Fibroblast of mammary gland (primary cell): ENCODE data around the gene ARL6IP6.

Experiments
- DNase-seq: peaks from one replicate; pipeline ENCODE4 v3.0.0-alpha.2; 2010; ENCODE audit warnings: low read depth
- H3K4me3 ChIP-seq: 2 replicates; pipeline ENCODE4 v1.5.1; 2011; ENCODE audit warnings: low read depth, mild to moderate bottlenecking, low read length, moderate library complexity; ENCODE audit not compliant: control insufficient read depth
- TF ChIP-seq, protein P1 (sequence below): conservative IDR thresholded peaks from 2 replicates; pipeline ENCODE4 v1.5.1; 2011; ENCODE audit warnings: low read depth, low read length, inconsistent platforms; ENCODE audit not compliant: control insufficient read depth, insufficient read depth

Gene ARL6IP6

DNA sequence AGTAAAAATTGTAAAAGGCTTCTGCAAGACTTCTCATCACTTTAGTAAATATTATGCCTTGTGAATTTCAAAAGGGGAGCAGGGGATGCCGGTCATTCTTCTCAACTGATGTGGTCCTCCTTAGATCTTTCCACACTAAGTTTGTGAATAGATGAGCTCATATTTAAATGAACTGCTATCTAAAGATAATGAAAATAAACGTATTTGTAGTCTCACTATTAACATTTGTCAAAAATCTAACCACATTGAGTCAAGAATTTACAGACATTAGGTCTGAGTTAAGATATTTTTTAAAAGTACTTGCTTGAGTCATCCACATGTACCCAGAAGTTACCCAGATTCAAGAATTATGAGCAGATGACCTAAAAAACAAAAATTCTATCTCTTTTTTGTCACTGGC is 7.7 kb upstream of the ARL6IP6 start:
- DNase-seq: no peak
- H3K4me3 ChIP-seq: no peak overlapping the region
- TF ChIP-seq, protein P1, sequence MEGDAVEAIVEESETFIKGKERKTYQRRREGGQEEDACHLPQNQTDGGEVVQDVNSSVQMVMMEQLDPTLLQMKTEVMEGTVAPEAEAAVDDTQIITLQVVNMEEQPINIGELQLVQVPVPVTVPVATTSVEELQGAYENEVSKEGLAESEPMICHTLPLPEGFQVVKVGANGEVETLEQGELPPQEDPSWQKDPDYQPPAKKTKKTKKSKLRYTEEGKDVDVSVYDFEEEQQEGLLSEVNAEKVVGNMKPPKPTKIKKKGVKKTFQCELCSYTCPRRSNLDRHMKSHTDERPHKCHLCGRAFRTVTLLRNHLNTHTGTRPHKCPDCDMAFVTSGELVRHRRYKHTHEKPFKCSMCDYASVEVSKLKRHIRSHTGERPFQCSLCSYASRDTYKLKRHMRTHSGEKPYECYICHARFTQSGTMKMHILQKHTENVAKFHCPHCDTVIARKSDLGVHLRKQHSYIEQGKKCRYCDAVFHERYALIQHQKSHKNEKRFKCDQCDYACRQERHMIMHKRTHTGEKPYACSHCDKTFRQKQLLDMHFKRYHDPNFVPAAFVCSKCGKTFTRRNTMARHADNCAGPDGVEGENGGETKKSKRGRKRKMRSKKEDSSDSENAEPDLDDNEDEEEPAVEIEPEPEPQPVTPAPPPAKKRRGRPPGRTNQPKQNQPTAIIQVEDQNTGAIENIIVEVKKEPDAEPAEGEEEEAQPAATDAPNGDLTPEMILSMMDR: no peak

DNA sequence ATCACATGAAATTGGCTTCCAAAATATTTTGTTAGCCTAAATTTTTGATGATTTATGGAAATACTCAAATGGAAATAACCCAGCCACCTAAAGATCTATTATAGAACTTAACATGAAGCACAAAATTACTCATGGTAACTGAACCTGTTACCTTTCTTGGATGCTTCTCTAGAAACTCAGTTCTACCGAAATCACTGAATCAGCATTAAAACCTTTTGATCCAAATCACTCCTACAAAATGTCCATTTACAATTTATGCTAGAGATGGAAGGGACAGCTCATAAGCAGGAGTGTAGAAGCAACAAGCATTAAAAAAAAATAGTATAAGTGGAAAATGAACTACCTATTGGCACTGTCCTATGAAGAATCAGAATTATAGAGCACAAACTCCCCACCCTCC is 3.3 kb upstream of the ARL6IP6 start:
- no peak overlapping the region for H3K4me3 ChIP-seq
- DNase-seq: no peak
- TF ChIP-seq, protein P1: no peak

DNA sequence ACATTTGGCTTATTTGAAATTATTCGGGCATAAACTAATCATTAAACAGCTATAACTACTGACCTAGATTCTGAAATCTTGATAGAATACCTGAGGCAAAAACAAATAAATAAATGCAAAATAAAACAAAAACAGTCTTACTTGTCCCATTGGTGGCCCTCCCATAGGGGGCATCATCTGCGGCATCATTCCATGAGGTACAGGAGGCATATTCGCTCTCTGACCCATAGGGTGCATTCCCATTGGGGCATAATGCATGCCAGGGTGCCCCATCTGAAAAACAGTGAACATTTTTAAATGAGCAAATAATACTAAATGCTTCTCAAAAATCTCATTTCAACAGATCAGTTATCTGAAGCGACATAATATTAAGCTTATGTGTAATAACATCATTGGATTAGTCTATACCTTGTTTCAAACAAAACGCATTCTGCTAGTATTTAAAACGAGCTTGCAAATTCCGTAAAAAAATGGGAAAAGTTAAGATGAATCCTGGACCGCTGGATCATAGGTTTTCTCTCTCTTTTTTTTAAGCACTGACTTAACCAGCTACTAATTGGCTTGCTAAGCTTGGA is 2.5 kb upstream of the ARL6IP6 start:
- TF ChIP-seq, protein P1: peak; percentile 71
- DNase-seq: peak; percentile 43
- peak overlapping the region; percentile 97 for H3K4me3 ChIP-seq

DNA sequence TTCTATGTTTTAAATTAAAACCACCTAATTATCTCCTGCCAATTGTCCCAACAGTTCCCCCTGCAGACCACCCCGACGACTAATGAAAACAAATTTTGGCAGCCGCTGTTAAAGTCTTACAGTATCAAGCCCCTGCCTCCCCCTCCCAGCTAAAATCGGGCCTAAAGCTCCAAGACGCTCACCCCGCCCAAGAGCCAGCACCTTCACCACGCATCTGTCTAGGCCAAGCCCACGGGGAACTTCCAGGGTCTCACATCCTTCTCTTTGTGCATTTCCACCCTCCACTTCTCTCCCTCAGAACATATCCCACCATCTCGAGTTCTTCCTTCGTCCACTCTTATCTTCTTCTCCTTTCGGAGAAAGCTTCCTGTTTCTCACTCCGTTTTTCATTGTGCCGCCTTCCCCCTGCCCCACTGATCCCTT is 1.6 kb upstream of the ARL6IP6 start:
- peak; percentile 18 for DNase-seq
- TF ChIP-seq, protein P1: no peak
- peak overlapping the region; percentile 97 for H3K4me3 ChIP-seq

DNA sequence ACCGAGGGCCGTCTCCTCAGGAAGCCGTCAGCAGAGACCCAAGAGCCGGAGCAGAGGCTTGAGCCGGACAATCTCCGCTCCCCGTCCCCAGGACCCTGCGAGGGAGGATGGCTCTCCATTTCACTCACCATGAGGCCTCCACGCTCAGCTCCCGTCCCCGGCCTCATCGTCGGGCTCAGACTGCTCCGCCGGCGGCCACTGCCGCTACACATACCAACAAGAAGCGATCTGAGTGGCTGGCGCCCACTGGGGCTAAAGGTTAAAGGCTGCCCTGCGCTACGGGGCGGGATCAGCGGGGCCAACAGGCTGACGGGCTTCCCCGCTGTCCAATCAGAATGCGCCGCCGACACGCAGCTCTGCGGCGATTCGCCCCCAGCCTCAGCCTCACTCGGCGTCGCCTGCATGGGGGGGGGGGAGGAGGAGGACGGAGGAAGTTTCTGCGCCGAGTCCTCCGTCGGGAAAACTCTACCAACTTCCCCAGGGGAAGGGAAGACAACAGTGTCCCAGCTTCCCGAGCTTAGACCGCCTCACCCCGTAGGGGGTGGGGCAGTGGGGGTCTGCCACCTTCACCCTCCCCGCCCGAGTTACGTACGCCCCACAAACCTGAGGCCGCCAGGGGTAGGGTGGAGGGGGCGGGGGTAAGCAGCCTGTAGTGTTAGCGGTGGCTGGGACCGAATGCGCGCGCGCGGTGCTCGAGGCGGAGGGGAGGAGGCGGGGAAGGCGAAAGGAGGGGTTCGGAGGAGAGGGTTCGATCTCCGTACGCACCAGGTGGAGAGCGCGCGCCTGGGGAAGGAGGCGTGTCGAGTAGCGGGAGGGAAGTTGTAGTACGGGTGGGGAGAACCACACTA is 968 bp upstream of the ARL6IP6 start, which contains the start of gene PRPF40A:
TSS of gene PRPF40A (minus strand) at position 234 of the 848 bp plus-strand sequence. CDS start at position 212, 22 bp downstream.
- DNase-seq: peak; percentile 96
- peak within 1 kb of the TSS; percentile 97 for H3K4me3 ChIP-seq
- TF ChIP-seq, protein P1: no peak

DNA sequence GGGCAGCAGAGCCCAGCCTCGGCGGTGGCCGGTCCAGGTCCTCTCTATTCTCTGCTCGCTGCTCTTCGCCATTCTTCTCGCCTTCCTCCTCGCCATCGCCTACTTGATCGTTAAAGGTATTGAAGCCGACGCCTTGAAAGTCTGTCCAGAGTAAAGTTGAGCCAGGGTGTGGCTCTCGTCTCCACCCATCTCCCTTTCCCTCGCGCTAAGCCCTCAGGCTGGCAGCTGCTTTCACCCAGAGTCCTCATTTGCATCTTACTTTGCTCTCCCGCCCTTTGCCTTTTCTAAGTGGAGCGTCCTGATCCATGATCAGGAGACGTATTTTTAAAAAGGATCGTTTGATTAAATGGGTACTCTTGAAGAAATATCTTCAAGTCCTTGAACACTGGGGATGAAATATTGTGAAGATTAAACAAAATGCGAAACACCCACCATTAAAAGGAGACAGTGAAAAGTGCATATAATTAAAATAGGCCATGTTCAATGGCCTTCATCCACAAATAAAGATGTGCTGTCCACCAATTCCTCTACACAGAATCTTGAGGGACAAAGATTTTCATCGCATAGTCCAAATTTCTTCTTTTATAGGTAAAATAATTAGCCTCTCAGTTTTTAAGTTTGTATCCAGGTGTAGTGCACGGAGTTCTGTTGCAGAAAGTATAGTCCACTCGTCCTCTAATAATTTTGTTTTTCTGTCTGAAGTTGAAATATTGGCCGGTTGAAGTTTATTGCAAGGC is 657 bp downstream of the ARL6IP6 start:
- TF ChIP-seq, protein P1: no peak
- peak overlapping the region; percentile 97 for H3K4me3 ChIP-seq
- DNase-seq: peak; percentile 55
